Suprapubic skin (tissue), 4 donors: Measurements from ENCODE around the gene SSR4. TPM values are rescaled to one million over a fixed set of nuclear protein-coding genes. Genes with fewer than 3 reads are reported as not detected.

Source experiments
- DNase-seq, 2 donors: peaks; one replicate each; pipeline ENCODE4 v3.0.0-alpha.2; 2019; ENCODE audit warnings: low spot score in 2 of 2
- H3K27ac ChIP-seq: fragments of 200-600 bp; sonication (generic); one replicate; pipeline ENCODE4 v1.5.1; 2019
- H3K27me3 ChIP-seq: fragments of 200-600 bp; sonication (generic); one replicate; pipeline ENCODE4 v1.5.1; 2019
- H3K36me3 ChIP-seq: fragments of 200-600 bp; sonication (generic); one replicate; pipeline ENCODE4 v1.5.1; 2019
- H3K4me1 ChIP-seq: fragments of 200-600 bp; sonication (generic); one replicate; pipeline ENCODE4 v1.5.1; 2019
- H3K4me3 ChIP-seq: fragments of 200-600 bp; sonication (generic); one replicate; pipeline ENCODE4 v1.5.1; 2019; ENCODE audit warnings: mild to moderate bottlenecking
- H3K9me3 ChIP-seq: fragments of 200-600 bp; sonication (generic); one replicate; pipeline ENCODE4 v1.5.1; 2019
- EP300 ChIP-seq: sonication (generic); formaldehyde crosslinking; IDR thresholded peaks from one replicate; pipeline ENCODE4 v1.6.1; 2017; ENCODE audit warnings: antibody characterized with exemption
- POLR2A ChIP-seq, 2 donors: fragments of 450-650 bp; IDR thresholded peaks; one replicate each; pipeline ENCODE4 v1.6.1; 2017; ENCODE audit warnings: antibody characterized with exemption in 2 of 2, mild to moderate bottlenecking in 2 of 2, moderate library complexity in 2 of 2
- POLR2AphosphoS5 ChIP-seq, 3 donors: sonication (generic); formaldehyde crosslinking; IDR thresholded peaks; one replicate each; pipeline ENCODE4 v1.6.1; 2017; ENCODE audit warnings: antibody characterized with exemption in 3 of 3
- WGBS: methylation state at CpG from one replicate; pipeline ENCODE4 v1.1.5; 2018; 5-methylcytosine and 5-hydroxymethylcytosine counted together
- total RNA-seq, 4 donors: library from RNA; depleted of rRNA; stranded (reverse); fragments of >200 nt; gene quantifications; one replicate each; pipeline ENCODE4 v1.1.0, GENCODE V29; 2016
- TF ChIP-seq, protein P1 (sequence below), 2 donors: fragments of 200-600 bp in 1 of 2; fragments of 450-650 bp in 1 of 2; sonication (generic) in 1 of 2; IDR thresholded peaks; one replicate each; pipeline ENCODE4 v1.5.1; 2016 to 2019; ENCODE audit warnings: antibody characterized with exemption in 2 of 2, mild to moderate bottlenecking in 1 of 2, moderate library complexity in 1 of 2

SSR4 gene
- total RNA-seq, 4 donors from 2014 or later, result 86.7 to 200 (median 150) TPM

DNA sequence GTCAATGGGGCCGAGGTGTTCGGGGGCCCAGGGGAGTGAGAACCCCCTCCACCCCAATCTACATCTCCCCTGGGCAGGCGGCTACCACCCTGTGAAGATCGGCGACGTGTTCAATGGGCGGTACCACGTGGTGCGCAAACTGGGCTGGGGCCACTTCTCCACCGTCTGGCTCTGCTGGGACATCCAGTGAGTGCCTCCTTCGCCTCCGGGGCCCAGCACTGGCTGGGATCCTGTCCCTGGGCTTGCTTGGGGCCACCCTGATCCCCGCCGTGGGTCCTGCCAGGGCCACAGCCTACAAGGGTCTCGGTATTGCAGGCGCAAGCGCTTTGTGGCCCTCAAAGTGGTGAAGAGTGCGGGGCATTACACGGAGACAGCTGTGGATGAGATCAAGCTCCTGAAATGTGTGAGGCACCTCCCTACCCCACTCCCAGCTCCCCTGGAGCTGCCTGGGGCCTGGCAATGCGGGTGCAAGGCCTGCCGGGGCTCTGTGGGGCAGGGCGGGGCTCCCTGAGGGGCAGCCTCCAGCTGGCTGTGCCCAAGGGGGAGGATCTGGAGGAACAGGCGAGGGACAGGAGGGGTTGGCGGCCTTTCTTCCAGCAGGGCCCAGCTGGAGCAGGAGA lies 12.9 kb upstream of the SSR4 start:
- H3K4me3 ChIP-seq, result no peak overlapping the region
- no peak for TF ChIP-seq POLR2A (IDR thresholded peaks at IDR 0.05)
- TF ChIP-seq, protein P1, sequence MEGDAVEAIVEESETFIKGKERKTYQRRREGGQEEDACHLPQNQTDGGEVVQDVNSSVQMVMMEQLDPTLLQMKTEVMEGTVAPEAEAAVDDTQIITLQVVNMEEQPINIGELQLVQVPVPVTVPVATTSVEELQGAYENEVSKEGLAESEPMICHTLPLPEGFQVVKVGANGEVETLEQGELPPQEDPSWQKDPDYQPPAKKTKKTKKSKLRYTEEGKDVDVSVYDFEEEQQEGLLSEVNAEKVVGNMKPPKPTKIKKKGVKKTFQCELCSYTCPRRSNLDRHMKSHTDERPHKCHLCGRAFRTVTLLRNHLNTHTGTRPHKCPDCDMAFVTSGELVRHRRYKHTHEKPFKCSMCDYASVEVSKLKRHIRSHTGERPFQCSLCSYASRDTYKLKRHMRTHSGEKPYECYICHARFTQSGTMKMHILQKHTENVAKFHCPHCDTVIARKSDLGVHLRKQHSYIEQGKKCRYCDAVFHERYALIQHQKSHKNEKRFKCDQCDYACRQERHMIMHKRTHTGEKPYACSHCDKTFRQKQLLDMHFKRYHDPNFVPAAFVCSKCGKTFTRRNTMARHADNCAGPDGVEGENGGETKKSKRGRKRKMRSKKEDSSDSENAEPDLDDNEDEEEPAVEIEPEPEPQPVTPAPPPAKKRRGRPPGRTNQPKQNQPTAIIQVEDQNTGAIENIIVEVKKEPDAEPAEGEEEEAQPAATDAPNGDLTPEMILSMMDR (IDR thresholded peaks at IDR 0.05), result no peak
- TF ChIP-seq EP300, result no peak
- TF ChIP-seq POLR2AphosphoS5 (IDR thresholded peaks at IDR 0.05), result no peak
- 76% methylated on average over 12 of the region's 24 CpGs for WGBS
- H3K9me3 ChIP-seq, result no peaks in the 10 kb centered on the region
- DNase-seq, result no peak
- peaks cover 25% of the 10 kb centered on the region for H3K4me1 ChIP-seq
- peaks cover 17% of the 10 kb centered on the region for H3K36me3 ChIP-seq
- no peak overlapping the region for H3K27ac ChIP-seq
- no peaks in the 10 kb centered on the region for H3K27me3 ChIP-seq

DNA sequence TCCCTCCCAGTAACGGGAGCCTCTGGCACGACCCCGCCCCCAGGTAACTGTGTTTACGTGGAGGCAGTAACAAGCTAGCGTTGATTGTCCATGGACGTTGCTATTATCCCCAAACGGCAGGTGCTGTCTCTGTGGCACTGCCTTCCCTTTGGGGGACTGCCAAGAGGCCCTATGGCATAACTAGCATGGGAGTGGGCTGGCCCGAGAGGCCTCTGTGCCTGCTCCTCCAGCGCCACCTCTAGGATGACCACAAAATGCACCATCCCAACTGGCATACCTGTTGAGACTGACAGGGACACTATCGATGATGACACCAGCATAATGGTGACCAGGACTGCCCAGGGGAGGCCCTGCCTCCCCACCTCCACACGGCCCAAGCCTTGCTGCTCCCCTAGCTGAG lies 12.2 kb upstream of the SSR4 start:
- H3K9me3 ChIP-seq, result no peaks in the 10 kb centered on the region
- WGBS, result 28% methylated on average over 2 of the region's 11 CpGs
- TF ChIP-seq, protein P1 (IDR thresholded peaks at IDR 0.05), result no peak
- TF ChIP-seq POLR2A (IDR thresholded peaks at IDR 0.05) (no peak), EP300 (no peak), POLR2AphosphoS5 (IDR thresholded peaks at IDR 0.05) (no peak)
- H3K27me3 ChIP-seq, result no peaks in the 10 kb centered on the region
- peaks cover 24% of the 10 kb centered on the region for H3K36me3 ChIP-seq
- peaks cover 25% of the 10 kb centered on the region for H3K4me1 ChIP-seq
- no peak overlapping the region for H3K27ac ChIP-seq
- DNase-seq, result no peak
- no peak overlapping the region for H3K4me3 ChIP-seq

DNA sequence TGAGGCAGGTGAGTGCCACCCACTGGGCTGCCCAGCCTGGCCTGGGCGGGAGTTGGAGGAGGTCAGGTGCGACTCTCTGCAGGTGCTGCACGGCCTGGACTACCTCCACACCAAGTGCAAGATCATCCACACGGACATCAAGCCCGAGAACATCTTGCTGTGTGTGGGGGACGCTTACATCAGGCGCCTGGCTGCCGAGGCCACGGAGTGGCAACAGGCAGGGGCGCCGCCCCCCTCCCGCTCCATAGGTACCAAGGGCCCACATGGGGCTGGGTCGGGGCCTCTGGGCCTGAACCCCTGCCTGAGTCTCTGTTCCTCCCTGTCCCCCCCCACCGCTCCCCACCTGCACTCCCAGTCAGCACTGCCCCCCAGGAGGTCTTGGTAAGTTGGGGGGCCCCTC lies 11.6 kb upstream of the SSR4 start:
- TF ChIP-seq POLR2A (IDR thresholded peaks at IDR 0.05) (no peak), POLR2AphosphoS5 (IDR thresholded peaks at IDR 0.05) (no peak), EP300 (no peak)
- TF ChIP-seq, protein P1 (IDR thresholded peaks at IDR 0.05), result no peak
- no peak for DNase-seq
- H3K27me3 ChIP-seq, result no peaks in the 10 kb centered on the region
- peaks cover 29% of the 10 kb centered on the region for H3K36me3 ChIP-seq
- no peaks in the 10 kb centered on the region for H3K9me3 ChIP-seq
- H3K27ac ChIP-seq, result no peak overlapping the region
- no peak overlapping the region for H3K4me3 ChIP-seq
- WGBS, result 95% methylated on average over 12 of the region's 14 CpGs
- H3K4me1 ChIP-seq, result peaks cover 25% of the 10 kb centered on the region

DNA sequence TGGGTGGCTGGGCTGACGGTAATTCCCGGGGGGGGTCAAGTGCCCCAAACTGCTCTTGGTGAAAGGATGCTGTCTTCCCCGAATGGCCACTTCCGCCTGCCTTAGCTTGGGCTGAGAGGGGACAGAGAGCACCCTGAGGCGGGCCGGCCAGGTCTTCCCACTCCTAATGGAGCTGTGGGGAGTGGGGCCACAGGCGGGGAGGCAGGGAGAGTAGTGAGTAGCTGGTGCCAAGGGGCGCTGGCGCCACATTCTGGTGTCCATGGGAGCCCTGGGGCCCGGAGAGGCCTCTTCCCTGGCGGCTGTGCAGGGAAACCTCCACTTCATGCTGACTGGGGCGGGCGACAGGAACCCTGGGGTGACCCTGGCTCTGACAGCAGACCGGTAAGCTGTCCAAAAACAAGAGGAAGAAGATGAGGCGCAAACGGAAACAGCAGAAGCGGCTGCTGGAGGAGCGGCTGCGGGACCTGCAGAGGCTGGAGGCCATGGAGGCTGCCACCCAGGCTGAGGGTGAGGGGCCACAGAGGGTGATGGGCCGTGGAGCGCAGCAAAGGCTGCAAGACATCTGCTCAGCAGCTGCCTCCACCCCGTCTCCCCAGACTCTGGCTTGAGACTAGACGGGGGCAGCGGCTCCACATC lies 11.0 kb upstream of the SSR4 start:
- TF ChIP-seq POLR2A (IDR thresholded peaks at IDR 0.05) (no peak), POLR2AphosphoS5 (IDR thresholded peaks at IDR 0.05) (no peak), EP300 (no peak)
- TF ChIP-seq, protein P1 (IDR thresholded peaks at IDR 0.05), result no peak
- WGBS, result 87% methylated on average over 20 of the region's 24 CpGs
- DNase-seq, result no peak
- no peaks in the 10 kb centered on the region for H3K27me3 ChIP-seq
- H3K27ac ChIP-seq, result no peak overlapping the region
- H3K4me1 ChIP-seq, result peaks cover 24% of the 10 kb centered on the region
- no peak overlapping the region for H3K4me3 ChIP-seq
- no peaks in the 10 kb centered on the region for H3K9me3 ChIP-seq
- H3K36me3 ChIP-seq, result peaks cover 34% of the 10 kb centered on the region

DNA sequence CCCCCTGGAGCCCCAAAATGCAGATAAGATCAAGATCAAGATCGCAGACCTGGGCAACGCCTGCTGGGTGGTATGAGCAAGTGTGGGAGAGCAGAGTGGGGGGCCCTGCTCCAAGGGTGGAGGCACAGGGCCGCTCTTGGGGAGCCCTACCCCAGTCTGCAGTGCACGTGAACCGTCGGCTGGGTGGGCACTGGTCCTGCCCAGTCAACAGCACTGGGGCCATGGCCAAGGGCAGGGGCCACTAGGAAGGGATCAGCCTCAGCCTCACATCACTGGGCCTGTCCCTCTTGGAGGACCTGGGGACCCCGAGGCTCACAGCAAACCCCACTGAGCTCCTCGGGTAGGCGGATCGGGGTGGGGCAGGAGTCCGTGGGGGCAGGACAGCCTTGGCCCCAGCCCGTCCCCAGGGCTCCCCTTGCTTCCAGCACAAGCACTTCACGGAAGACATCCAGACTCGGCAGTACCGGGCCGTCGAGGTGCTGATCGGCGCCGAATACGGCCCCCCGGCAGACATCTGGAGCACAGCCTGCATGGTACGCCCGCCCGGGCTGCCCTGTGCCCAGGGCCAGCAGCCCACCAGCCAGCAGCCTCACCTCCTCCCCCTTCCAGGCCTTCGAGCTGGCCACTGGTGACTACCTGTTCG lies 10.0 kb upstream of the SSR4 start:
- H3K9me3 ChIP-seq, result no peaks in the 10 kb centered on the region
- H3K27me3 ChIP-seq, result no peaks in the 10 kb centered on the region
- peaks cover 21% of the 10 kb centered on the region for H3K4me1 ChIP-seq
- H3K27ac ChIP-seq, result no peak overlapping the region
- 88% methylated on average over 5 of the region's 27 CpGs for WGBS
- TF ChIP-seq, protein P1 (IDR thresholded peaks at IDR 0.05), result no peak
- TF ChIP-seq POLR2AphosphoS5 (IDR thresholded peaks at IDR 0.05), result no peak
- no peak for TF ChIP-seq POLR2A (IDR thresholded peaks at IDR 0.05)
- no peak for DNase-seq
- H3K36me3 ChIP-seq, result peaks cover 42% of the 10 kb centered on the region
- no peak overlapping the region for H3K4me3 ChIP-seq
